ENCODE data around the gene LAMC1.
"Not testable (repeated sequence)": the region's sequence is repeated elsewhere in the genome, so short reads cannot be mapped to it uniquely, and the experiment has no call there.

Gene LAMC1

GRCh38 chr1:183110326-183110880 lies 87.2 kb downstream of the LAMC1 start:
- DNase-seq = no peak

- no peak for DNase-seq
These were observed 91.2 kb downstream of the LAMC1 start for GRCh38 chr1:183114441-183114840.

- no peak for DNase-seq
These were observed 93.2 kb downstream of the LAMC1 start for GRCh38 chr1:183116416-183116815.

GRCh38 chr1:183121609-183122008 lies 98.4 kb downstream of the LAMC1 start:
- DNase-seq = no peak

- DNase-seq = no peak
These were observed 101.0 kb downstream of the LAMC1 start for GRCh38 chr1:183124259-183124658.

GRCh38 chr1:183125279-183125999 lies 102.2 kb downstream of the LAMC1 start:
- no peak for DNase-seq

- no peak for DNase-seq
These were observed 102.8 kb downstream of the LAMC1 start for GRCh38 chr1:183126000-183126366.

- DNase-seq = no peak
These were observed 103.3 kb downstream of the LAMC1 start for GRCh38 chr1:183126528-183126927.

GRCh38 chr1:183129921-183130690 lies 106.9 kb downstream of the LAMC1 start:
- no peak for DNase-seq

GRCh38 chr1:183131166-183131565 lies 107.9 kb downstream of the LAMC1 start:
- no peak for DNase-seq

GRCh38 chr1:183135336-183135735 lies 112.1 kb downstream of the LAMC1 start:
- DNase-seq = no peak

GRCh38 chr1:183137782-183138181 lies 114.6 kb downstream of the LAMC1 start:
- no peak for DNase-seq

GRCh38 chr1:183138301-183138700 lies 115.1 kb downstream of the LAMC1 start:
- DNase-seq = no peak

GRCh38 chr1:183139281-183139942 lies 116.2 kb downstream of the LAMC1 start:
- DNase-seq = no peak

GRCh38 chr1:183140633-183141032 lies 117.4 kb downstream of the LAMC1 start:
- DNase-seq = no peak

GRCh38 chr1:183142171-183142570 lies 119.0 kb downstream of the LAMC1 start:
- no peak for DNase-seq

GRCh38 chr1:183143576-183144315 lies 120.5 kb downstream of the LAMC1 start:
- no peak for DNase-seq

GRCh38 chr1:183144752-183145151 lies 121.5 kb downstream of the LAMC1 start:
- DNase-seq = no peak

- no peak for DNase-seq
These were observed 124.5 kb downstream of the LAMC1 start for GRCh38 chr1:183147735-183148134.

- DNase-seq = no peak
These were observed 125.4 kb downstream of the LAMC1 start for GRCh38 chr1:183148599-183148998.

GRCh38 chr1:183149273-183149672 lies 126.1 kb downstream of the LAMC1 start:
- DNase-seq = no peak

- not testable (repeated sequence) for DNase-seq
These were observed 126.8 kb downstream of the LAMC1 start for GRCh38 chr1:183150032-183150431.

GRCh38 chr1:183150445-183150844 lies 127.2 kb downstream of the LAMC1 start:
- DNase-seq = no peak
